GM21529 (cell line): ENCODE data around the gene ARFGAP3.

Experiments used
- ATAC-seq: cut with Tn5 transposase; IDR thresholded peaks from one replicate; pipeline ENCODE4 v1.9.1; 2021; ENCODE audit not compliant: unreplicated experiment

Gene ARFGAP3

DNA sequence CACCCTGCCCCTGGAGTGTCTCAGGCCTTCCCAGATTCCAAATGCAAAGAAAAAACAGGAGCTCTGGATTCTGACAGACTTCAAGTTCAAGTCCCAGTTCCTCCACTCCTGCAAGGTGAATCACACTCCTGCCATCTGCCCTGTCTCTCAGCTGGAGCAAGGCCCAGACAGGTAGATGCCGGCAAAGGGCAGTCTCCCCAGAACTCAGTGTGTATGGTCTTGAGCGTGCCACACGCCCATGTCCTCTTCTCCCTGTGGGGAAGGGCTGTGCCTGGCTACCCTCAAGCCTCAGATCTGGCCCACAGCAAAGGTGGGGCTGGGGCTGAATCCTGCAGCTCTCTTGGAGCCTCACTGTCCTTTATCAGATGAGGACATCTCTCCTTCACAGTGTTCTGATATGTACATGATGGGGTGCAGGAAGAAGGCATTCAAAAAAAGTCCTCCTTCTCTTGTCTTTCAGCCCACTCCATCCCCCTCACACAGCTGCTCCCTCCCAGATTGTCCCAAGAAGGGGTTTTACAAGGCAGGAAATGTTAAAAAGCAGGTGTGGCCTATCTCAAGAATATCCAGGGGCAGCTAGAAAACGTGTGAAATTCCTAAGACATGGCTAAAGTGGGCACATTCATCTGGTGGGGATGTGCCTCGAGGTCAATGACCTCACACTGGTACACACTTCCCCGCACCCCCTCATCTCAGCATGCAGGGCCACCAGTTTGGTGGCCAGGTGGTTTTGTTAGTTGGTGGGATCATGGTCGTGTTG is 27.7 kb upstream of the ARFGAP3 start:
- no peak for ATAC-seq

DNA sequence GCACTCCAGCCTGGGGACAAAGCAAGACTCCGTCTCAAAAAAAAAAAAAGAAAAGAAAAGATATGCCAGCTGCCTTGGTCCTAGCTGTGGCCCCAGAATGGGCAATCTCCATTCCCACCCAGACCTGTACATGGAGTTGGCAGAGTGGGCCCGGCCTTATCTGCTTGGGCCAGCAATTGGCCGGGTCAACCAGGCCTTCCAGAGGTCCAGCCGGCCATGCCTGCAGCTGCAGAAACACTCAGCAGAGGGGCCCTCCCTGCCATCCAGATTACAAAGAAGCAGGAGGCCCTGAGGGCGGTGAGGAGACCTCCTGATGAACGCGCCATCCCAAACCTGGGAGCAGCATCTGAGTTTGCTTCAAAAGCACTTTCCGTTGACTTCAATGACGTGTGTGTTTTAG is 26.9 kb upstream of the ARFGAP3 start:
- no peak for ATAC-seq

DNA sequence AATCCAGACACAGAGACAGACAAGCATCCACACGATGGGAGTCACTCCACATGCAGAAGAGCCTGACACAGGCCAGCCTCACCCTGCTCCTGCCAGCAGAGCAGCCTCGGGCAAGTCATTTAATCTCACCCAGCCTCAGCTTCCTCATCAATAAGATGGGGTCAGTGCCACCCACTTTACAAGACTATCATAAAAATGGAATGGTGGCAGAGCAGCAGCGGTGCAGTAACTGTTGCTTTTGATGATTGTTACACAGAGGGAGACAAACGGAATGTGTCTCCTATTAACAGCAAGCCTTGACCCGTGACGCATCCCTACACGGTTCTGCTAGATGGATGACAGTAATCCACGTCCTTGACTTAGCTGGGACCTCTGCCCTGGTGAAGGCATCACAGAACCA is 26.0 kb upstream of the ARFGAP3 start:
- no peak for ATAC-seq

DNA sequence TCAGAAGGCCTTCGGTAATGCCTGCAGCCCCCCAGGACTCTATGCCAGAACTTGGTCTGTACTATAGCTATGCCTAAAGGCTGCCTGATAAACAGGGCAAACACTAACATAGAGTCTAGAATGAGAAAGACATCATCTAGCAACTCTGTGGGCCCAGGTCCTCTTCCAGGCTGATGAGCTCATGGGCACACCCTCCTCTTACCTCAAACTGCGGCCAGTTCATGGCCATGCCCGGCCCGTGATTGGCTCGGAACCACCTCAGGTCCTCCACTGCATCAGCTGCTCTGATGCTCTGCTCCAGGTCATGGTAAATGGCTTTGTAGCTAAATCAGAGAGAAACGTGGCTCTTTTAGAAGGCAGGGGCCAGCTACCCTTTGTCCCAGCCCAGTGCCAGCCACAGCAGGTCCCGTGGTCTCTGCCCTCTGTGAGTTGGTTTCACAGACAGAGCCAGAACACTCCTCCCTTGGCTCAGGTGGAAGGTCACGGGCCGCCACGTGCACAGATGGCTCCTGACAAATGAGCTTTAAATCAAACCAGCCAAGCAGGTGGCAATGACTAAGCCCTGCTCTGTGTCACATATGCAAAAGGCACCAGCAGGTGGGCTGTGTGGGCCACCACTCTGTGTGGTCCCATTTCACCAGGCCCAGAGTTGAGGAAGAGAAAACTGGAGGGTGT is 25.0 kb upstream of the ARFGAP3 start:
- ATAC-seq = no peak

DNA sequence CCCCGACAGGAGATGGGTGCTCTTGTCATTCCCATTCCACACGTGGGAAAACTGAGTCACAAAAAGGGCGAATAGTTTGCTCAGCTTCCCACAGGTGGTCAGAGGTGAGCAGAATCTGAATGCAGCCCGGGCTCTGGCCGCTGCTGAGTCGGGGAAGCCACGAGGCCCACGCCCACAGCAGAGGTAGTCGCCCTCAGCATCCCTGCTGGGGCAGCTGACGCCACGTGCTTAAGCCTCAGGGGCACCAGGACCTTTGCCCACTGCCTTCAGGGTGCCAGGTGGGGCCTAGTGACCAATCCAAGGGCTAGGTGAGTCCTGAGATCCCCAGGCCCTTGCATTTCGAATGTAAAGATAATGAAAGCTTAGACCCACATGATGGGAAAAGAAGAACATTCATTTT is 24.2 kb upstream of the ARFGAP3 start:
- ATAC-seq = no peak

DNA sequence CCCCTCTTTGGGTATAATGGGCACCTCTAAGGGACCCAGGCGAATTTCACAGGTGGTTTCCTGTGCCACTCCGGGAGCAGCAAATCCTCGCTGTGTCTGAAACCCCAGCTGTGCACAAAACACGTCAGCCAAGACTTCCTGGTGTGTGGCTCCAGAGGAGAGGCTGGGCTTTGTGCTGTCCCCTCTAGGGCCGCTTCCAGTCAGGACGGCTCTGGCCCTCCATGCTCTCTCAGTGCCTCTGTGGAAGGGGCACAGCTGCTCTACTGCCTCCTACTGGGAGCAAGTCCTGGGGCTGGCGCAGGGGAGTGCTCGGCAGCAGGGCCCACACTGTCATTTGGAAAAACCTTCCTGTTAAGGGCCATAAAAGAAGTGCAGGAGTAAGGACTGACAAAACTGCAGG is 23.7 kb upstream of the ARFGAP3 start:
- ATAC-seq = no peak

DNA sequence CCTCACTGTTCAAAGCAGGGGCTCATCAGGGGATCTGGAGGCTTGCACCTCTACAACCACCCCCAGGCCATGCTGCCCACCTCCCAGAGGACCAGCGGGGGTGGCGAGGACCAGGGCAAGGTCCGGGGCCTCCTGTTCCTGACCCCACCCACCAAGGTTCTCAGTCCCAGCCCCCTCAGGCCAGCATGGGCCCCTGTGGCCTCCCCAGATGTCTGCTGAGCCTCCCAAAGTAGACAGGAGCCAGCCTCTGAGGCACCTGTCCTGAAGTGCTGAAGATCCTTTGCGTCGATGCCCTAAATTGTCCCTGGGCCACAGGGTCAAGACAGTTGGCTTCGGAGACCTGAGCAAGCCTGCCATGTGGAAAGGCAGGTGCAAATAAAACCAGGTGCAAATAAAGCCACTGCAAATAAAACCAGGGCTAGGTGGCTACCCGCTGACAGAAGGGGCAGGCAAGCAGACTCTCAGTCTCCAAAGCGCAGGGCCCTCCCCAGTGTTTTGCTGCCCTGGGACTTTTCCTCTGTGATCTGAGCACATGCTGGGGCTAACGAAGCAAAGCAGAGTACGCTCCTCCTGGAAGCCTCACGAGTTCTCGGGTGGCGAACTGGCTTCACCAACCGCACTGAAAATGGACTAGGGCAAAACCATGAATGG is 22.4 kb upstream of the ARFGAP3 start:
- no peak for ATAC-seq

DNA sequence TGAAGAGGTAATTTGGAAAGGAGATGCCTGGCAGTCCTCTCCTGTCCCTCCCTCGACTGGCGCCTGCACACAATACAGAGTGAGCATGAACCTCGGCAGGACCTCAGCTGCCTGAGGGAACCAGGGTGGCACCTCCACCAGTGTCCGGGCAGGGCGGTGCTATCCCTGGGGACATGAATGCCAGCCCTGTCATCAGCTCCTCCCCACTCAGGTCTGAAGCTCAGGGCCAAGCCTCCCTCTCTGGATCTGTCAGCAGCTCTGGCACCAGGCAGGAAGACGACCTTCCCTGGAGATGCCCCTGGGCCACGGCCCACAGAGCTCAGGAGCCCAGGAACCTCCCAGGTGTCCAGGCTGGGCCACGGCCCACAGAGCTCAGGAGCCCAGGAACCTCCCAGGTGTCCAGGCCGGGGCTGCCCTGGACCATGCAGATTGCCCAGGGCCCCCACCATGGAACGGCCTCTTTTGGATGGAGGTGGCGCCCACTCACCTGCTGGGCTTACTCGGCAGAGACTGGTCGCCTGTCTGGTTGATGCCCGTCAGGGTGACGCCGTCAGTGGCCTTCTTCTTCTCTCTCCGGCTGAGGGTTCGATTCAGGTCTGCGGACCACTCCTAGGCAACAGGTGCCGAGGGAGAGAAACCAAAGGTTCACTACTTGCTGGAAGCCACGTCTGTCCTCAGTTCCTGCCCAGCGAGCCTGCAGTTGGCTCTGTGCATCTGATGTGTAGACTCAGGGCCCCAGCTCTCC is 21.7 kb upstream of the ARFGAP3 start:
- ATAC-seq = no peak

DNA sequence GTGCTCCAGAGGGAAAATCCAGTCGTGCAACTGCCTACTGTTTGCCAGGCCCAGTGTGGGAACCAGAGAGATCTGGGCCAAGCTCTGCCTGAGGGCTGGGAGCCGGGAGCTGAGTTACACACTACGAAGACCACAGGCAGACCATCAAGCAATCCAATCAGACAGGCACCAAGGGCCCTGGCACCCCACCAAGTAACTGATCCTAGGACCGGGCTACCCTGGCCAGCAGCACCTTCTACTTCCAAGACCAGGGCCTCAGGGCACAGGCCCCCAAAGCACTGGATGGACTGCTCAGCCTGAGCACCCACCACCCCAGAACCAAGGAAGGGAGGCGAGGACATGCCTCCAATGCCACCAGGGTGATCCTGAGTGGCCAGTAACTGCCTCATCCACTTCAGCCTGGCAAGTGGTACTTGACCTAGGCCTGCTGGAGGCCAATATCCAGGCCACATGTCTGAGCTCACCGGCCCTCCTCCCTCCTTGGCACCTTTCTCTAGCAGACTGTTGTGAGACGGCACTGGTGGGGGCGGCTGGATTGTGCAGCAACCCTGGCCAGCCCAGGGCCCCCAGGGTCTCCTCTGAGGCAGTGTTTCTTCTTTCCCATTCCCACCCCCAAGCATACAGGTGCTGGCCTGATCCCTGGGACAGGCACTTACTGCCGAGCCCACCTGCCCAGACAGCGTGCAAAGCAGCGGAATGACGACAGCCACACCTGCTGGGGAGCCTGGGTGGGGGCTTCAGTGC is 20.7 kb upstream of the ARFGAP3 start:
- no peak for ATAC-seq

DNA sequence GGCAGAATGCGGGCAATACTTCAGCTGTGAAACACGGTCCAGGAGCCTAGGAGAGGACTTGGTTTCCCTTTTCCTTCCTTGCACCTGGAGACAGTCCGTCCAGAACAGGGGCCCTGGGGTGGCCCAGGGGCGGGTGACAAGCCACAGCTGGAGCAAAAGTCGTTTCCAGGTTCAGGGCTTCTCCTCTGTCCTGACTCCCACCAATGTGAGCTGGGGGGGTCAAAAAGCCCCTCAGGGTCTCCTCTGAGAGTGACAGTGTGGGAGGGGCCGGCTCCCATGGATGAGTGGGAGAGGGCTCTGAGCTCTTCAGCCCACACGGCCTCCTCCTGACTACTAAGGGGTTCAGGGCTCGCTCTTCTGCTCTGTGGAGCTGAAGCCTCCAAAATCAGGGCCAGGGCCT is 20.1 kb upstream of the ARFGAP3 start:
- no peak for ATAC-seq

DNA sequence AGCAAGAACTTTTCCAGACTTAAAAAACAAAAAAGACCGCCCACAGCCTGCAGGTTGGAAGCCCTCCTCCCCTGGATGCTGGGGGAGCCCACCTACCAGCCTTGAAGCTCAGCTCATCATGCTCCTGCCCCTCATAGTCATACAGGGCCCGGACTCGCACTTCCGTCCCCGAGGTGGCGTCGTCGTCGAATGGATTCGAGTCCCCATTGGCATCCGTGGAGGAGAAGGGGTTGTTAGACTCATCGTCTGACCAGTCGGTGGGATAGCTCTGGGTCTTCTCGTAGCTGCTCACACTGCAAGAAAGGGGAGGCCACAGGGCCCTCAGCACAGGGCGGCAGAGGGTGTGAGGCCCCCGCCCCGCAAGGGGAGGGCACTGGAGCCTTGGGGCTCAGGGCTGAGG is 19.0 kb upstream of the ARFGAP3 start:
- no peak for ATAC-seq

DNA sequence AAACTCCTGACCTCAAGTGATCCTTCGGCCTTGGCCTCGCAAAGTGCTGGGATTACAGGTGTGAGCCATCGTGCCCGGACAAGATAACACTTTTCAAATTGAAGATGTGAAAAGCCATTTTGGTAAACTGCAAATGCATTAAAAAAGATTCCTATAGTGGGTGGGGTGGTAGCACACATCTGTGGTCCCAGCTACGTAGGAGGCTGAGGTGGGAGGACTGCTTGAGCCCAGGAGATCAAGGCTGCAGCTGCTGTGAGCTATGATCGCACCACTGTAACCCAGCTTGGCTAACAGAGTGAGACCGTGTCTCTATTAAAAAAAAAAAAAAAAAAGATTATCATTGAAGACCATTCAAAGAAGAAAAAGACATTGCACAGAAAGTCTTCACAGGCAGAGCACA is 16.9 kb upstream of the ARFGAP3 start:
- ATAC-seq = no peak

DNA sequence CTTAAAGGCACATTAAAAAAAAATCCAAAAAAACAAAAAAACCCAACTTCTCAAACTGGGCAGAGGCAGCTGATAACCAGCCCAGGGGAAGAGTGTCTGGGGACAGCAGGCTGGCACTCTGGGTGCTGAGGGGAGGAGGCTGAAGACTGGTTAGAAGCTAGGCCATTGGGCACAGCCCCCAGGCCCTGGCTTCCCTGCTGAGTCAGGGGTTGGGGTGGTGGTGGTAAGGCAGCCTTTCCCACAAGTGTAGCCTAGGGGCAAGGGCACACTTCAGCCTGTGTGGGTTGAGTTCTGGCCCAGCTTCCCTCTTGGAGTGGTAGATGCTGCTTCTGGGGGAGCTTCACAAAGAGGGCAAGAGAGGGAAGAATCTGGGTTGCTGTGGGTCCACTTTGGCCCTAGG is 16.3 kb upstream of the ARFGAP3 start:
- no peak for ATAC-seq

DNA sequence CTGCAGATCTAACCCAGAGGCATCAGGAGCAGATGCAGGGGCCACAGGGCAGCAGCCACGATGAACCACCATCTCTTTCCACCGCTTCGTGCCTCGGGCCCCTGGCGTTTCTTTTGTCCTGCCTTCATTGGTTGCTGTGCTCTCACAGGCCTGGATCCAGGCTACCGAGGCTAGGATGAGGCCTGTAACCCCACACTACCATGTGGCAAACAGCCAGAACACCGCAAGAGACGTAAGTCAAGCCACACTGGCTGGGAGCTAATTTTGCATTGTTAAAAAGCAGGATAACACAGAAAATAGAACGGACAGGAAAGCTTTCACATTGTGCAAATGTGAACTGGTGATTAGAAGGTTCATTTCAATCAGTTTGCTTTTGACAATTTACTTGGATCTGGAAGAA is 15.7 kb upstream of the ARFGAP3 start:
- no peak for ATAC-seq

DNA sequence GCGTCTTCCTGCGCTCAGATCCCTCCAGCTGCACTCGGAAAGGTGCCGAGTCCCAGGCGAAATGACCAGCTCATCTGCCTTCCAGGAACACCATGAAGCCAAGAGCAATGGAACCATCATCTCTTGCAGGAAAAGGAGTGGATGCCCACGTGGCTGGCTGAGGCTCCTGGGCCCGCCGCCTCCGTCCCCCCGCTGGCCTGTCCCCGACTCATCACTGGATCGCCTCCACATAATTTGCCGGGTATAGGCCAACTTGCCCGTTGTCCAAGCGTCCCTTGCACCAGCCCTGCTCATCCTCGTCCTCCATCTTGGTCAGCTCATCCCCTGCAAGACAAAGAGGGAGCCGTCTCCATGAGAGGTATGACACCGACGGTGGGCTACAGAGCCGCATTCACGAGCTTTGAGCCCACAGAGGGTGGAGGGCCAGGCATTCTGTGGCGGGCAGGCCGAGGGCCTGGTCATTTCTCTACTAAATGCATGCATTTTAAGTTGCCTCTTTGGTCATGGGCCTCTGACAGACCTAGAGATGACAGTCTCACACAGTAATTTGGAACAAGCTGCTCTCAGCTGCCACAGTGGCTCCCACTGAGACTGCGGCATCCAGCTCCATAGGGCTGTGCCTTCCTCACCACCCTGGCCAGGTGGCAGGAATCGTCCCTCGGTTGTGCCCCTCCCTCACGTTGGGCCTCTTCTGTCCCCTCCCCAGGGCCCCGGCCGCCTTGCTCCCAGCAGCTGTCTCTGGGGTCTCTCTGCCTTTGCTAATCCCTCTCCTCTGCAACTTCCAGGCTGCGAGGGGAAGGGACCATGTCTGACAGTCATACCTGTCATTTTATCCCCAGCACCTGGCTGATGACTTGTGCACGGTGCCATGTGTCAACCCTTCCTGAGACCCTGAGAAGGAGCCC is 14.3 kb upstream of the ARFGAP3 start:
- ATAC-seq = no peak

DNA sequence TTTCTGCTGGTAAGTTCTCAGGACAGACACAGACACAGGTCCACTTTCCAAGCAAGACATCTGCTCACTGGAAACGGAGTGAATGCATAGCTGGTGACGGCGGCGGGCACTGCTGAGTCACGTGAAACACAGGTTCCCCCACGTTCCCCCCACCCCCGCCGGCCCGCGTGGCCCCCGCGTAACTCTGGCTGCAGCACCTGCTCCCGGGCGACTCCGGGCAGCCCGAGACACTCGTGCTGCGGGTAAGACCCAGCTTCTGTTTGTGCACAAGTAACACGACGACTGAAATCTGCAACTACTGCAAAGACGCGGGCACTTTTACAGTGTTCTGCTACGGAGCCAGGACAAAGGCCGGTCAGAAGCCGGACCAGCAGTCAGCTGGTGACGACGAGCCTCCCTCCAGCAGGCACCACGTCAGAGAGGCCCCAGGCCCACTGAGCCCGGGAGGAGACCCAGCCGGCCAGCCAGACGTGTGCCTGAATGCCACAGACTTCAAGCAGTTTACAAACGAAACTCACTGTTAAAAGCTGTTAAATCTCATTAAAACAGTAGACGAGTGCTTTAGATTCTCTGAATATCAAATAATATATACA is 12.9 kb upstream of the ARFGAP3 start:
- ATAC-seq = no peak

DNA sequence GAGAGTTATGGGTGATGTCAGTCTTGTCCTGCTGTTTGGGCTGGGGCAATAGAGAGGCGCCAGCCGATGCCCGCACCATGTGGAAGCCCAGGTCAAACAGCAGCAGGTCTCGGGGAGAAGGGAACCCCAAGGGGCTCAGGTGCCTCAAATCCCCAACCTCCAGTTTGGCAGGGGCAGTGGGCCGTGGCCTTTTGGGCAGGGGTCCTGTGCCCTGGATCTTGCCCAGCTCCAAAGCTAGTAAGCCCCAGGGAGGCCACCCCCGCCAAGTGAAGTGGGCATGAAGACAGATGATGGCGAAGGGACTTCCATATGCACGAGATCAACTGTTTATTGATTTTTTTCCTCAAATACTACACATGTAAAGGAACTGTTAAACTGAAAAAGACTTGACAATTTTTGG is 12.4 kb upstream of the ARFGAP3 start:
- no peak for ATAC-seq

DNA sequence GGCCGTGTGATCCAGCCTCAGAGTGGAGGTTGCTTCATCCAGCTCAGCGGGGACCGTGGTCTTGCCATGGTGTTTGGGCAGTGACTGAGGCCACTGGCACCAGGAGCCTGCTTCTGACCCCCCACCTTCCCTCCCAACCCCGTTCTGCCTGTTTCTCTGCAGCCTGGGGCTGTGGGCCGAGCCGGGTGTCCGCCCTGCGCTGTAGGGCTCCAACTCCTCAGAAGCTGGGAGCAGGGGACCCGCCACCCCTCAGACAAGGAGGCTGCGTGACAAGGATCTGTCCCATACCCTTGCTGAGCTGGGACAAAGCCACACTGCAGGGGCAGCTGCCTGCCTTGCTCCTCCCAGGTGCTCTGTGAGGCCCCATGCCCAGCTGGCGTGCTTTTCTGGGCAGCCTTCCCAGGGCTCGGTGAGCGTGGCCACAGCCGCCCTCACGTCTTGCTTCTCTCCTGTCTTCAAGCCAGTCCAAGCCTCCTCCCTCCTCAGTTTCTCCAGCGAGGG is 11.7 kb upstream of the ARFGAP3 start:
- no peak for ATAC-seq

DNA sequence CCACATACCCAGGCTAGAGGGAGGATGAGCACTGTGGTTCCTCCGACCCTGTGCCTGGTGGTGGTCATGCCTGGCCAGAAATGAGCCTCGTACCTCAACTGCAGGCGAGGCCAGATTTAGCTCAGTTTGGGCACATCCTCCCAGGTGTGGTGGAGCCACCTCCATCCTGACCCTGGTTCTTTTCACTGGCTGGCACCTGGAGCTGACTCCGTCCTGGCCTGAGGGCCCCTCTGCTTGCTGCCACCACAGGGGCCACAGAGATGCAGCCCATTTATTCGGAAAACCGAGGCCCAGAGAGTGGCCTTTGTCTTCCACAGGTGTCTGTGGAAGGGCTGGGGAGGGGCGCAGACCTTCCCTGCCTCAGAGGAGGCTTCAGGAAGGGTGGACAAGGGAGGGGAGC is 9.0 kb upstream of the ARFGAP3 start:
- ATAC-seq = no peak
